EH (cell line): ENCODE results near the gene NRCAM.
A peak's percentile ranks its signal among the peaks of the same experiment; 100 is the strongest.
"Not testable (repeated sequence)": the region's sequence is repeated elsewhere in the genome, so short reads cannot be mapped to it uniquely, and the experiment has no call there.

ENCODE experiments used
- DNase-seq: peaks from one replicate; pipeline ENCODE4 v3.0.0-alpha.2; 2015; ENCODE audit warnings: low read depth

The NRCAM gene

DNA sequence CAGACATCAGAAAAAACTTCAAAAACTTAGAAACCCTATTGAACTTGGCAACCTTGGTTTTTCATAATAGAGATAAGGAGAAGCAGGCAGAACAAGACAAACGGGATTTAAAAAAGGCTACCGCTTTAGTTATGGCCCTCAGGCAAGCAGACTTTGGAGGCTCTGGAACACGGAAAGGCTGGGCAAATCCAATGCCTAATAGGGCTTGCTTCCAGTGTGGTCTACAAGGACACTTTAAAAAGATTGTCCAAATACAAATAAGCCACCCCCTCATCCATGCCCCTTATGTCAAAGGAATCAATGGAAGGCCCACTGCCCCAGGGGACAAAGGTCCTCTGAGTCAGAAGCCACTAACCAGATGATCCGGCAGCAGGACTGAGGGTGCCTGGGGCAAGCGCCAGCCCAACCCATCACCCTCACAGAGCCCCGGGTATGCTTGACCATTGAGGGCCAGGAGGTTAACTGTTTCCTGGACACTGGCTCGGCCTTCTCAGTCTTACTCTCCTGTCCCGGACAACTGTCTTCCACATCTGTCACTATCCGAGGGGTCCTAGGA lies 115.3 kb downstream of the NRCAM start:
- no peak for DNase-seq

DNA sequence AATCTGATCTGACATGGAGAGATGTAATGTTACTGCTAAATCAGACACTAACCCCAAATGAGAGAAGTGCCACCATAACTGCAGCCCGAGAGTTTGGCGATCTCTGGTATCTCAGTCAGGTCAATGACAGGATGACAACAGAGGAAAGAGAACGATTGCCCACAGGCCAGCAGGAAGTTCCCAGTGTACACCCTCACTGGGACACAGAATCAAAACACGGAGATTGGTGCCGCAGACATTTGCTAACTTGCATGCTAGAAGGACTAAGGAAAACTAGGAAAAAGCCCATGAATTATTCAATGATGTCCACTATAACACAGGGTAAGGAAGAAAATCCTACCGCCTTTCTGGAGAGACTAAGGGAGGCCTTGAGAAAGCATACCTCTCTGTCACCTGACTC lies 115.8 kb downstream of the NRCAM start:
- not testable (repeated sequence) for DNase-seq

DNA sequence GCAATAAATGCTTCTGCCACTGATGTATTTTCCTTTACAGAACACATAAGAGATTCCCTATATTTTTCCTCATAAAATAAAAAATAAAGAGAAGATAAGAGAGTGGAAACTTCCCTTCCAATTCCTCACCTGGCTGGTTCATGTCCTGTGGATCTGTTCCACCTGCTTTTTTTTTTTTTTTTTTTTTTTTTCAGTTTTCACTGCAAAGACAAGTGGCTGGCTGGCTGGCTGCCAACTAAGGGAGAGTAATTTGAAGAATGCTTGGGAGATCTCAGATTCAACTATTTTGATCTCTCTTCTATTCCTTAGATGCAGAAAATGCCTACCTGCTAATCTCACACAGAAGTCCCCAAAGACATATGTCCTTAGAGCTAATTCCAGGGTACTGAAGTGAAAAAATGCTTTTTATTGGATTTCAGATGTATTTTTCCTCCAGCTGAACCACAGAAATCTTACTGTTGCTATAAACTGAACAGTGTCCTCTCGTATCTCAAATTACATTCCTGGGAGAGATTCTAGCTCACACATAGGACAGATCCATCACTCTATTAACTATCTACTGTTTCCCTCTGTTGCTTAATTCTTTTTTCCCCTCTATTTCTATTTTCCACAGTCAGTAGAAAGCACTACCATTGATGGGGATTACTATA lies 120.8 kb downstream of the NRCAM start:
- peak; percentile 14 for DNase-seq

DNA sequence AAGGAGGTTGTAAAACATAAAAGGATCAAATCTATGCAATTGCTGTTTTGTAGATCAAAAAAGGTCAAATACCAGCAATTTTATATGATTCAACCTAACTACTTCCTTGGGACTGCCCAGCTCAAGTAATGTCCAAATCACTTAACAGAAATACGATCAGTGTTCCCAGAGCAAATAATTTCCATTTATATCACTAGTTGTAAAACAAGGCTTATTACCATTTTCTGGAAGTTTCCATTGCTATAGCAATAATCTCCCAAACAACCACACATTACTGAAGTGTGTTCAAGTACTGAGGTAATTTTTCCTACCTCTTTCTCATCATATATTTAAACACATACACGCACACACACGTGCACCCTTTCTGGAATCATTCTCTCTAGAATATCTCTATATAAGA lies 123.3 kb downstream of the NRCAM start:
- no peak for DNase-seq

DNA sequence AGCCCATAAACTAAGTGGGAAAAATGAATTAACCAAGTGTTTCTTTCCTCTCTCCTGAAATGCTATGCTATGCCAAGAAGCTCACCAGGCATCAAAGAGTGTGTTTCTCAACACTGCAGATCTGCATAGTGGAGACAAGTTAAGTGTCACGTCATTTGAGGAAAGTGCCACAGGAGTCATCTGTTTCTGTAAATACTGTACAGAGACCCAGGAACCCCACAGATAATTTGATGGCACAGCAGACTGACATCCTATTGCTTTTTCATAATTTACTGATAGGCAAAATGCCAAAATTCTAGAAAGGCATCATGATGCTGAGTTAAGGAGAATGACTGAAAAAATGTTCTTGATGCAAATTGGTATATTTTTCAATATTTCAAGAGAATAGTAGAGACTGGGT lies 124.3 kb downstream of the NRCAM start:
- DNase-seq: no peak

DNA sequence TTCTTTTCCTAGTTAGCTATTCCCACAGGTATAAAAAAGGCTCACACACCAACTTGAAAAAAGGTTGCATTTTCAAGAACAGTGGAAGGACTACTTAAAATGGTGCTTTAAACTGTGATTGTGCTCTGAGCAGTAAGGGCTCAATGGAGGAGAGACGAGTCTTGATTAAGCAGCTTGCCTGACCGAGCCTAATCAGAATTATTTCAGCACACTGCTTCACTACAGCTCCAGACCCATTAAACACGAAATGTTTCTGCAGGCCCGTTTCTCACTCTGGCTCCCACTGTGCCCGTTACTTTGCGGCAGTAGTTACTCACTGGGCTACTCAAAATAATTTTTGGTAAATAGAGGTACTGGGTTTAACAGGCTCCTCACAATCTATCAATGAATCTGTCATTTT lies 126.0 kb downstream of the NRCAM start:
- no peak for DNase-seq

DNA sequence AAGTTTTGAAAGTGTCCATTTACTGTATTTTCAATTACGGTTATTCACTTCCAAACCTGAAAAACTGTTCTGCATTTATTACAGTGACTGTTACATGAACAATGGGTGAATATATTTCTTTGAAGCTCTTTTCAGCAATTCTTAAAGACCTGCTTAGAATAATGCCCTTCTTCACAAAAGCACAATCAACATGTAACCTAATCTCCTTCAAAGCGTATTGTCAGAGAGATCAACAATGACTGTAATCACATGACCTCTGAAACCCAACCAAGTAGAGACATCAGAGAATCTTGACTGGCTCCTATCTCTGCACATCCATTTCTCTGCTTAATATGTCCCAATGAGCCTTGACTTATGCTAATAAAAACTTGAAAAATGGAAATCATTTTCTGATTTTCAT lies 126.7 kb downstream of the NRCAM start:
- no peak for DNase-seq

DNA sequence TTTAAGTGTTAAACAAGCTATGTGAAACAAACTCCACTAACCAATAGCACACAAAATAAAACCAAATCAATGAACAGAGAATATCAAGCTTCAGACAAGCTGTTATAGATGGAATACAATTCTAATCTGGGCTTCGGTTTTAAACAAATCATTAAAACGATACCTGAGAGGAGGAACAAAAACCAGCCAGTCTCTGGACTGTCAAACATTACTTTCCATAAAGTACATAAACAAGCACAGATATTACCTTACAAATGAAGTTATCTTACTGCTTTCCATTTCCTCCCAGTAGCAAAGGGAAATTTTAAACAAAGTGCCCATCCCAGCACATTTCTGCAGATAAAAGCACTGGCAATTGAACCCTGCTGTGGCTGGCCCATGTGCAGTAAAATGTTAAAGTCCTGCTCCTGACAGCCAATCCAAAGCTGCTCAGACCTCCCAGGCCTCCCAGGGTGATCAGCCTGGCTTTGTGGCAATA lies 128.0 kb downstream of the NRCAM start:
- no peak for DNase-seq

DNA sequence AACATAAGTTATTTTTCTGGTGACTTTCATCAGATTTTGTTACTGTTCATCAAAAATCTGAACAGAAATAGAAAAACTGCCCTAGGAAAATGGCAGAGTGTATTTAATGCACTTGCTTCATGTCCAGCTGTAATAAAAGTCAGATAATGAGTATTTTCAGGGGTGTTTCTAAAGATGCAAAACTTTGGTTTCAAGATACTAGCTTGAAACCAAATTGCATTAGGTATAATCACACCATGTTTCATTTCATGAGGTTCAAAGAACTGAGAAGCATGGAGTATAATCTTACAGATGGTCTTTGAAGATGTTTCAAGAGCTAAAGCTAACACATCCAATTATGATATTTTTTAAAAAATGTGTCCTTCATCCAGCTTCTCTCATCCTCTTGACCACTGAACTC lies 128.9 kb downstream of the NRCAM start:
- no peak for DNase-seq

DNA sequence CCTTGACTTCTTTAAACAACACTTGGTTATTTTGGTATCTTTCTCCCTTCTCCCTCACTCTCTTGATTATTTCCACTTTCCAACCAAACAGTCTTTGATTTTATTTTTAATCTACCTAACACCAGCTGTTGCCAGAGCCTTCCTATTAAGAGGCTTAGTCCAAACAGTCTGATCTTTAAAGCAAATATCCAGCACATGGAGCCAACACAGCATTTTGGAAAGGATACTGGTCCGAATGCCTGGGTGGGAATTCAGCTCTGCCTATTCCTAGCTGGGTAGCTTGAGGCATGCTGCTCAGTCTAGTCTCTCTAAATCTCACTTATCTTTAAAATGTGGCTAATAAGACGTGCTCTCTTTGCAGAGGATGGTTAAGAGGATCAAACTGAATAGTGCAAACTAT lies 129.3 kb downstream of the NRCAM start:
- DNase-seq: no peak

DNA sequence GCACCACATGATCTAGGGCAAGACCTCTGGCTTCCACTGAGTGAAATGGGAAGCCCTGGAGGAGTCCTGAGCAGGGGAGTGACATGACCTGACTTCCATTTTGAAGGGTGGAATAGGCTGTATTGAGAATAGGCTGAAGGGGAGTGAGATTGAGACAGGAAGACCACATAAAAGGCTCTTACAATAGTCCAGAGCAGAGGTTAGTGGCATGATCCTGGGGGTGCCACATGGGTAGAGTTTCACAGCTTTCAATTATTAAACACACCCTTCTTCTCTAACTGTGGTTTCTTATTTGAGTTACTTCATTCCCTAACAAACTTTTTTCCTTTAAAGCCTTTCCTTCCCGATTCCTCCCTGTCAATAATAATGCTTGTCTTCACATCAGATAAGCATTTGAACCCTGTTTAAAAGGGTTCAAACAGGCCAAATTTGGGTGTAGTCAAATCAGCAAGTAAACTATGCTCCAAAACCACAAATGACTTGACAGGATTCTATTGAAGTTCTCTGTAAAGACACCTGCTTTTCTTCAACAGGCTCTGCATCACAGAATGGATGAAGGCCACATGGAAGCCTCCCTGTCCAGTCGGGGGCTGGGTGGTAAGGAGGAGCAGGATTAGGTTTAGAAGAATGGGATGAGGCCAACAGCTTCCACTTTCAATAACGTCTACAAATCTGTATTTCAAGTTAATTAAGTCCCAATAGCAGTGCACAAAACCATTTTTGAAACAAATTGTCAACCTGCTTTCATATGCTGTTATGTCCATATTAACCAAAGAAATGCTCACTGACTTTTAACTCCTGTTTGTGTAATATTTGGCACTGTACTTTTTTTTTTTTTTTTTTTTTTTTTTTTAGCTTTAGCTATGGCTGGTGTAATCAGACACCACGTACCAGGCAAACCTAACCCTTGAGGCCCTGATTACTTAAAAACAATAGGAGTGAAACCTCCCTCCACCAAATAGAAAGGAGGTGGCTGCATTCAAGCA lies 131.9 kb downstream of the NRCAM start:
- no peak for DNase-seq

DNA sequence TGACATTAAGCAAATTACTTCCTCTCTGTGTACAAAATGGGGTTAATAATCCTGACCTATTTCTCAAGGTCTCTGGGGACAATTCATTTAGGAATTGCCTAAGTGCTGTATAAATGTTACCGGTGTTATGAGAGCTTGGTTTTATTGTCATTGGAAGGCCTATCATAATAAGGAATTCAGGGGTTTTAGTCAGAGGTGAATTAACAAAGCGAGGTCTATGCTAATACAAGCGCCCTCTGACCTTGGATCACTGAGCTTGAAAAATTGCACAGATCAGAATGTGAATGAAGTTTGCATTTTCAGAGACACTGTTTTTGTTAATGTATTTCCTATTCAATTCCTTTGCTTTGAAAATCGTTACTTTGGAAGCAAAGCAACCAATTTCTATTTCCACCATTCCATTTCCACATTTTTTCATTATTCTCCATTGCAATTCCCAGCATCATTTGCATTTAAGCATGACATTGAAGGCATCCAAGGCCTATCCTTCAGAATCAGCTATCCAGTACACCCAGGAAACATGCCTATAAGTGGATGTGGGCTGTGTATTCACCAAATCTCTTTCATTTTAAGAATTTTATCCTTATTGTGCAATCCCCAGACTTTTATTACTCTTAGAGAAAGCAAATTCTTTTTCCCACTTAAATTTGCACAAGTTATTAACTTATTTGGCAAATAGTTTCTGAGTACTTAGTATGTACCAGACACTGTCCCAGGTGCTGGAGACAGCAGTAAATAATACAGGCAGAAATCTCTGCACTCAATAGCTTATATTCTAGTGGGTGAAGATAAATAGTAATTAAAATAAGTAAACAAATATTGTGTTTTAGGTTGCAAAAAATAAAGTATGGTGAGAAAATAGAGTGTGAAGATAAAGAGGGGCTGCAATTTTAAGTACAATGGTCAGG lies 133.1 kb downstream of the NRCAM start:
- DNase-seq: no peak

DNA sequence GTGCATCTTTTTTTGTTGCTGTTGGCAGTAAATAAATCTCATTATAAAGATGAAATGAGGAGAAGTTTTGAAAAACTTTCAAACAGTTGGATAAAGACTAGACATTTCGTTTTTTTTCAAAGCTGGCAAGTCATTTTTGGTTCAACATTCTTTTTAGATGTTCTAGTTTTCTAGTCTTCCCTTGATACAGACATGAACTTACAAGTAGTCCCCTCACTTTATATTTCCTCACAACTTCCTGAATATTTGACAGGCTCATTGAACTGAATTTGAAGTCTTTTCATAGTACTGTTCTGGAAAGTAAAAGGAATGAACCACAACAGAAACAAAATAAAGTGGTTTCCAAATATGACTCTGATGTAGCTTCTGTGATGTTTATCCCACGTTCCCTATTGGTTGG lies 134.2 kb downstream of the NRCAM start:
- no peak for DNase-seq

DNA sequence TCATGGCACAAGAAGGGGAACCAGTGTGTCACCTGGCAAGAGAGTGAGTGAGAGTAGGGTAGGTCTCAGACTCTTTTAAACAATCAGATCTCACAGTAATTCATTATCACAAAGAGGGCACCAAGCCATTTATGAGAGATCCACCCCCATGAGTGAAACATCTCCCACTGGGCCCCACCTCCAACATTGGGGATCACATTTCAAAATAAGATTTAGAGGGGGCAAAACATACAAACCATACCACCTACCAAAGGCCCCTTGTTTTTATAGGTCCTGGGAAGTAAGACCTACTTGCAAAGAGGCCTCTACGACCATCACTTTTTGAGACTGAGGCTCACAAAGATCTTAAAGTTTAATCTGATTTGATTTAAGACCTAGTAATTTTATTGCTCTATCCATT lies 134.9 kb downstream of the NRCAM start:
- DNase-seq: no peak

DNA sequence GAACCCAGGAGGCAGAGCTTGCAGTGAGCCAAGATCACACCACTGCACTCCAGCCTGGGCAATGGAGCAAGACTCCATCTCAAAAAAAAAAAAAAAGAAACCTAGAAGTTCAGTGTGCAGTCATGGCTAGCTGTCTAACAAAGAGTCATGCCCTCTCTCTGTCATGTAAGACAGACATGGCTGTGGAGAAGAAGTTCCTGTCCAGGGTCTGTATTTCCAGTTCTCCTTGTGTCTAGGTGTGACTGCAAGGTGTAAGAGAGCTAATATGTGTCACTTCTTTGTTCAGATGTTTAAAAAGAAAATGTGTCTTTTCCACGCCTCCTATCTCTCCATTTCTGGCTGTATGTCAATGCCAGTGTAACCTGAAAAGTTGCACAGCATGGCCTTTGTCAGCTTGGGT lies 139.5 kb downstream of the NRCAM start:
- no peak for DNase-seq

DNA sequence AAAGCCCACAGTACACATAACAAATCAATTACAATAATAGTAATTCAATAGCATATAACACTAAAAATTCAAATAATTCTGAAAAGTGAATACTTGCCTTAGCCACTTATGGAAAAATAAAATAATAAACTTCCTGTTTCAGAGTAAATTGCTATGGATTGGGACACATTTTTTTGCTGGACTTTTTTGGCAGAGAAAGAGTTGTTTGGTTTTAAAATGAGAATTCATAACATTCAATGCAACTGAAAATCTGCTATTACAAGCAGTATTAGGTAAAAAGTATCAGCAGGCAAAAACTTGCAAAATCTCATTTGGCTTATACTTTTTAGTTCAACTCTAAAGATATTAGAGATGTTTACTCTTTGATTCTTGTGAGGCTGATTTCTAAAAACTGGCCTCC lies 141.7 kb downstream of the NRCAM start:
- no peak for DNase-seq

DNA sequence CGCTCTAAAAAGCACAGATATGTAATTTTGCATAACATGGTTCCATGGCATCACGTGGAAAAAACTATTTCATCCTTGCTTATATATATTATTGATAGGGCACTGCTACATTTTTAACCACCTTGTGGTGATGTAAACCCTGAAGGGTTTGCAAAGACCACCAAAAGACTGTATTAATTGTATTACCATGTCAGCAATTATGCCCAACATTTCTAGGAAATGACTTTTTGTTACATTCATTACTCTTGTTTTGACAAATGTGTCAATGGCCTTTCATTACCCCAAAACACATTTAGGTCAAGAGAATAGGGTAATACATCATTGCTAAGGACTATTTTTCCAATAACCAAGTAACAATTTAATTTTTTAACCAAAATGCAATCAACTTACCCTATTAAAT lies 142.2 kb downstream of the NRCAM start:
- DNase-seq: no peak

DNA sequence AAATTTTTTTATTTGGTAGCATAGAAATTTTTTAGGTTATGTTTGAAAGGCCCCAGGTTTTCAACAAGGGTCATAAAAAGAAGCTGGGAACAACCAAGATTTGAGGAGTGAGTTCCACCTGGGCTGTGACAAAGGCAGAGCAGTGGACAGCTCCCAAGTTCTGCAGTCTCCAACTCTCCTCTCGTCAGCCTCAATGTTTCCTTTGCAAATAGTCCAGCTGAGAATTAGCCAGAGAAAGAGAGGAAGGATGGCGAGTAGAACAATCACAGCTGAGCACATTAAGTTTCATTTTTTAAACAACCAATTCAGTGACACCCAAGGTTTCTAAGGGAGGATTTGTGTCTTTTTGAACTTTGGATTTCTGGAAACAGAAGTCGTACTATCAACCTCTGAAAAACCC lies 143.2 kb downstream of the NRCAM start:
- DNase-seq: no peak

DNA sequence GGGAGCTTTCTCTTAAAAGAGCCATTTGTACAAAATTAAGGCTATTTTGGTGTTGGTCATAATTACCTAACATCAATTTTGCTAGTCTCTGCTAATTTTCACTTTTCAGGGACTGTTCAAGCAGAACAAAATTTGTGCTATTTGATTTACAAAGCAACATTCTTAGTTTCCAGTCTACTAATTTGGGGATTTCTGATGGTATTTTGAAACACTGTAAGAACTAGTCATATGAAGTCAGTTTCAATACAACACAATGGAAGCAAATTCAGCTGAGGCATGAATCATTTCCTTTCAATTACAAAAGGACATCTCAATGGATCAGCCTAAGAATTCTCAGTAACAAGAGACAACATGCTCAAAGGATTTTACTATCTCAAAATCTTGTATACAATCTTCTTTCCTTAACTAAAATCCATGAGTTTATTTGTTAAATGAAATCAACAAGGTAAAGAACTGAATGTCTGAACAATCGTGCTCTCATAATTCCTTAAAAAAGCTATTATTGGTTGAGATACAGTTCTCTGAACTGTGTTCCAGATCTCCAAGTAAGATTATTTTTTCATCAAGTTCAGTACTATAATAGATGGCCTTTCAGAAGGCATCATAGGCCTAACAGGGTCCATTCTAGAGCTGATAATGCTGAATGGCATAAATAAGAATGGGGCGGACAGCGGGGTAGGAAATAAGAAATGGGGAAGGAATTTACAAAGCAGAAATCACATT lies 144.6 kb downstream of the NRCAM start:
- peak; percentile 5 for DNase-seq

DNA sequence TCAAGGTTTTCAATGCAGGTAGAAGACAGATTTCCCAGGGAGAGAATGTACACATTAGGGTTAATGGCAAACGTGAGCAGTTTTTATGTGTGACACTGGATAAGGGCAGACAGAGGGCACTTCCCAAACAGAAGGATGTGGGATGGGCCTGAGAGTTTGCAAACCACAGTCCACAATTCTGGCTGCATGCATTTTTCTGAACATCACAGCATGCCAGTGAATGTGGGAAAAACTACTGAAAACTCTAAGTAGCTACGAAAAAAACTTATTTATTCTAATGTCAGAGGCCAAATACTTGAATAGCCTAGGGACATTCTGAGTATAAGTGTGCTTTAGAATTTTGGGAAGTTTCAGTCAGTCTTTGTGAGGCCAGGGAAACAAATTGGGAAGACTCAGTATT lies 145.9 kb downstream of the NRCAM start:
- peak; percentile 32 for DNase-seq

DNA sequence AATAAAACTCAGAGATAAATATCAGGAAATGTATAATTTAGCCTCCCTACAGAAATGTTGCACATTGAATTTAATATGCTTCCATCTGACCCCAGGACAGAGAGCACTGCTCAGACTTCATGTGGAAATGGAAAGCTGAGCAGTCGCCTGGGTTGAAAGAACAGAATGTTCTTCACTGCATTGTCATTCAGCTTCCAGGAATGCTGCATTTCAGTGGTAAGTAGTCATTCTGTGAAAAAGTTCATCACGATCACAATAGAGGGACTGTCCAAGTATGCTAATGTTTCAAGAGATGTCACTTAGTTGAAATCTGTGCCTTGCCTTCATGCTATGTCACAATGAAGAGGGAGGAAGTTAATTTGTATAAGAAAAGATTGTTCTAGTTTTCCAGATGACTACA lies 147.3 kb downstream of the NRCAM start:
- DNase-seq: peak; percentile 14
